ENCODE measurements around the gene DNAJA3. TPM values are rescaled to one million over a fixed set of nuclear protein-coding genes. Genes with fewer than 3 reads are reported as not detected.

Gene DNAJA3
- total RNA-seq, 2 donors from 2014 or later: 26.4 to 29.1 TPM

GRCh38 chr16:4378161-4378666 lies 47.5 kb upstream of the DNAJA3 start:
- no peak for ATAC-seq
- DNase-seq: peak in 1 of 4 donors; percentile 19
- WGBS, 2 donors: 82% methylated on average over 15 of the region's 15 CpGs; no CpG with 5 or more reads in 1 of the 2 donors
- Histone ChIP-seq H3K36me3 (replicated peaks in 1 of 2; ENCODE audit: insufficient read depth in 1 of 2, low read depth in 2 of 2) (peaks cover 0 to 8% of the 10 kb centered on the region in 2 donors), H3K4me1 (peaks cover 55% of the 10 kb centered on the region), H3K4me3 (no peak overlapping the region), H3K27me3 (no peaks in the 10 kb centered on the region), H3K27ac (peak overlapping the region; percentile 8 to 89 (median 44)), H3K9me3 (no peaks in the 10 kb centered on the region)
- intact Hi-C loops (cut with DNase I): no loop called here
- TF ChIP-seq, protein P1, sequence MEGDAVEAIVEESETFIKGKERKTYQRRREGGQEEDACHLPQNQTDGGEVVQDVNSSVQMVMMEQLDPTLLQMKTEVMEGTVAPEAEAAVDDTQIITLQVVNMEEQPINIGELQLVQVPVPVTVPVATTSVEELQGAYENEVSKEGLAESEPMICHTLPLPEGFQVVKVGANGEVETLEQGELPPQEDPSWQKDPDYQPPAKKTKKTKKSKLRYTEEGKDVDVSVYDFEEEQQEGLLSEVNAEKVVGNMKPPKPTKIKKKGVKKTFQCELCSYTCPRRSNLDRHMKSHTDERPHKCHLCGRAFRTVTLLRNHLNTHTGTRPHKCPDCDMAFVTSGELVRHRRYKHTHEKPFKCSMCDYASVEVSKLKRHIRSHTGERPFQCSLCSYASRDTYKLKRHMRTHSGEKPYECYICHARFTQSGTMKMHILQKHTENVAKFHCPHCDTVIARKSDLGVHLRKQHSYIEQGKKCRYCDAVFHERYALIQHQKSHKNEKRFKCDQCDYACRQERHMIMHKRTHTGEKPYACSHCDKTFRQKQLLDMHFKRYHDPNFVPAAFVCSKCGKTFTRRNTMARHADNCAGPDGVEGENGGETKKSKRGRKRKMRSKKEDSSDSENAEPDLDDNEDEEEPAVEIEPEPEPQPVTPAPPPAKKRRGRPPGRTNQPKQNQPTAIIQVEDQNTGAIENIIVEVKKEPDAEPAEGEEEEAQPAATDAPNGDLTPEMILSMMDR (IDR thresholded peaks at IDR 0.05): no peak
- no peak for TF ChIP-seq POLR2A (IDR thresholded peaks at IDR 0.05)

DNA sequence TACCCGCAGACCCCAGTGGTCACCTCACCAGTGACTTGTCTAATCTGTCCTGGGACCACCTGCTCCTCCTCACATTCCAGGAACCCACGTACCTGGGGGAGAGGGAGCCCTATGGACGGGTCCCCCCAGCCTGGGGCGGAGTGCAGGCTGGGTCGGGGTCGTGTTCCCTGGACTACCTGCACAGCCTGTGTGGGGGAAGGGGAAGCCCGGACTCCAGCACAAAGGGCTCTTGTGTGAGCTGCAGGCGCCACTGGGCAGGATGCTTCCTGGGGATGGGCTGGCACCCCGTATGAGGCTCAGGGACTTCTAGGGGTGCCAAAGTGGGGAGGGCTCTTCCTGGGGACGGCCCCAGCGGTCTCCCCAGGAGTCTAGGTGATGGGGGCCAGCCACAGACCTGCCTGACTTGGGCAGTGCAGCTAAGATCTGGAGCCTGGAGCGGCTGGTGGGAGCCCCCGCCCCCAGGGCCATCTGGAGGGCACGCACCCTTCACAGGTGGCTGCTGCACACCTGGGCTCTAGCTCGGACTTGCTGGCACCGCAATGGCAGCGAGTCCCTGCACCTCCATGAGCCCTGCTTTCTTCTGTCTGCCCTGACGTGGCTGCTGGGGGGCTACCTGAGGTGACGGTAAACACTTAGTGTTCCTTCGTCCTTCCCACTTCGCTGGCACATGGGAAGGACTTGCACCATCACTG lies 46.5 kb upstream of the DNAJA3 start:
- Histone ChIP-seq H3K9me3 (no peaks in the 10 kb centered on the region), H3K27ac (peak overlapping the region in 2 of 4 donors; percentile 8 to 89), H3K27me3 (no peaks in the 10 kb centered on the region), H3K36me3 (replicated peaks in 1 of 2; ENCODE audit: insufficient read depth in 1 of 2, low read depth in 2 of 2) (peaks cover 0 to 8% of the 10 kb centered on the region in 2 donors), H3K4me1 (peaks cover 46% of the 10 kb centered on the region), H3K4me3 (no peak overlapping the region)
- TF ChIP-seq, protein P1 (IDR thresholded peaks at IDR 0.05): no peak
- TF ChIP-seq POLR2A (IDR thresholded peaks at IDR 0.05): no peak
- DNase-seq (peak in 1 of 4 donors; percentile 22), ATAC-seq (no peak)
- 75 to 87% methylated on average over 4 to 18 of the region's 21 CpGs for WGBS, 2 donors
- intact Hi-C loops (cut with DNase I): no loop called here

DNA sequence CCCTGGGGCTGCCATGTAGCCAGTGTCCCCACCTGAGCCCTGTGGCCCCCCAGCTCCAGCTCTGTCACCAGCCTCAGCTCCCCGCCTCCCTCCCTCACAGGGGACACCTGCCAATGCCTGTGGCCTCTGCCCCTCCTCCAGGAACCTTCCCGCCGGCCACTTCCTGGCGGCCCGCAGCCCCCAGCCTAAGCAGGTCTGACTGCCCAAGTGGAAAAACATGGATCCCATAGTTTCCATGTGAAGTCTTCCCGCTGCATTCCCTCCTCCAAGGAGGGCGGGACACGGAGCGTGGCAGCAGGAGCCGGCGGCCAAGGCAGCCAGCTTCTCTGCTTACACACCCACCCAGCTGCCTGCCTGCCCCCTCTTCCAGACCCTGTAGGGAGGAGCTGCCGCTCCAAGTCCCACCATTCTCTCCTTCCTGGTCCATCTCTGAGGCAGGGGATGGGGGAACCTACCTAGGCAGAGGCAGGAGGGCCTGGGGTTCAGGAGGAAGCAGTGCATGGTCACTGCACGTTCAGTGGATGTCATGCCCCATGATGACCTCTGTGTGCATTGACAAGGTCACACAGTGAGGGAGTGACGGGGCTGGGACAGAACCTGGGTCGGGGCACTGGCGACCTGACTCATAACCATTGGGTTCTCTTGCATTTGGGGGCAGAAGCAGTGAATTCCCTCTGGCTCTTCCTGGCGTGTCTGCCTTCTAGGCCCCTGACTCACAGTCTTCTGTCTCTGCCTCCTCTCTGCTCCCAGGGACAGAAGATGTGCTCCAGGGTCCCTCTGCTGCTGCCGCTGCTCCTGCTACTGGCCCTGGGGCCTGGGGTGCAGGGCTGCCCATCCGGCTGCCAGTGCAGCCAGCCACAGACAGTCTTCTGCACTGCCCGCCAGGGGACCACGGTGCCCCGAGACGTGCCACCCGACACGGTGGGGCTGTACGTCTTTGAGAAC lies 45.3 kb upstream of the DNAJA3 start:
- no peak for ATAC-seq
- intact Hi-C loops (cut with DNase I): no loop called here
- TF ChIP-seq, protein P1 (IDR thresholded peaks at IDR 0.05): no peak
- TF ChIP-seq POLR2A (IDR thresholded peaks at IDR 0.05): no peak
- H3K4me3 ChIP-seq: no peak overlapping the region
- no peaks in the 10 kb centered on the region for H3K9me3 ChIP-seq
- peaks cover 0 to 8% of the 10 kb centered on the region in 2 donors for H3K36me3 ChIP-seq (replicated peaks in 1 of 2; ENCODE audit: insufficient read depth in 1 of 2, low read depth in 2 of 2)
- no peaks in the 10 kb centered on the region for H3K27me3 ChIP-seq
- peak overlapping the region in 1 of 4 donors; percentile 6 for H3K27ac ChIP-seq
- peaks cover 34% of the 10 kb centered on the region for H3K4me1 ChIP-seq
- 83 to 90% methylated on average over 10 to 26 of the region's 26 CpGs for WGBS, 2 donors
- DNase-seq: peak in 1 of 4 donors; percentile 13

DNA sequence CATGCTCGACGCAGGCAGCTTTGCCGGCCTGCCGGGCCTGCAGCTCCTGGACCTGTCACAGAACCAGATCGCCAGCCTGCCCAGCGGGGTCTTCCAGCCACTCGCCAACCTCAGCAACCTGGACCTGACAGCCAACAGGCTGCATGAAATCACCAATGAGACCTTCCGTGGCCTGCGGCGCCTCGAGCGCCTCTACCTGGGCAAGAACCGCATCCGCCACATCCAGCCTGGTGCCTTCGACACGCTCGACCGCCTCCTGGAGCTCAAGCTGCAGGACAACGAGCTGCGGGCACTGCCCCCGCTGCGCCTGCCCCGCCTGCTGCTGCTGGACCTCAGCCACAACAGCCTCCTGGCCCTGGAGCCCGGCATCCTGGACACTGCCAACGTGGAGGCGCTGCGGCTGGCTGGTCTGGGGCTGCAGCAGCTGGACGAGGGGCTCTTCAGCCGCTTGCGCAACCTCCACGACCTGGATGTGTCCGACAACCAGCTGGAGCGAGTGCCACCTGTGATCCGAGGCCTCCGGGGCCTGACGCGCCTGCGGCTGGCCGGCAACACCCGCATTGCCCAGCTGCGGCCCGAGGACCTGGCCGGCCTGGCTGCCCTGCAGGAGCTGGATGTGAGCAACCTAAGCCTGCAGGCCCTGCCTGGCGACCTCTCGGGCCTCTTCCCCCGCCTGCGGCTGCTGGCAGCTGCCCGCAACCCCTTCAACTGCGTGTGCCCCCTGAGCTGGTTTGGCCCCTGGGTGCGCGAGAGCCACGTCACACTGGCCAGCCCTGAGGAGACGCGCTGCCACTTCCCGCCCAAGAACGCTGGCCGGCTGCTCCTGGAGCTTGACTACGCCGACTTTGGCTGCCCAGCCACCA lies 44.4 kb upstream of the DNAJA3 start:
- peaks cover 0 to 8% of the 10 kb centered on the region in 2 donors for H3K36me3 ChIP-seq (replicated peaks in 1 of 2; ENCODE audit: insufficient read depth in 1 of 2, low read depth in 2 of 2)
- H3K9me3 ChIP-seq: no peaks in the 10 kb centered on the region
- peaks cover 25% of the 10 kb centered on the region for H3K4me1 ChIP-seq
- DNase-seq (peak in 1 of 4 donors; percentile 13), ATAC-seq (no peak)
- intact Hi-C loops (cut with DNase I): no loop called here
- no peak overlapping the region for H3K27ac ChIP-seq
- TF ChIP-seq, protein P1 (IDR thresholded peaks at IDR 0.05): no peak
- no peak for TF ChIP-seq POLR2A (IDR thresholded peaks at IDR 0.05)
- no peak overlapping the region for H3K4me3 ChIP-seq
- 93 to 98% methylated on average over 8 to 59 of the region's 59 CpGs for WGBS, 2 donors
- H3K27me3 ChIP-seq: no peaks in the 10 kb centered on the region

Data from body of pancreas (tissue), 4 donors.